GM10847 (cell line): Measurements from ENCODE around the gene BHLHE41.

Experiments used
- POLR2A ChIP-seq: IDR thresholded peaks from 2 replicates; pipeline ENCODE4 v1.6.1; 2011; ENCODE audit not compliant: insufficient read length; ENCODE audit errors: extremely low read depth

The BHLHE41 gene

DNA sequence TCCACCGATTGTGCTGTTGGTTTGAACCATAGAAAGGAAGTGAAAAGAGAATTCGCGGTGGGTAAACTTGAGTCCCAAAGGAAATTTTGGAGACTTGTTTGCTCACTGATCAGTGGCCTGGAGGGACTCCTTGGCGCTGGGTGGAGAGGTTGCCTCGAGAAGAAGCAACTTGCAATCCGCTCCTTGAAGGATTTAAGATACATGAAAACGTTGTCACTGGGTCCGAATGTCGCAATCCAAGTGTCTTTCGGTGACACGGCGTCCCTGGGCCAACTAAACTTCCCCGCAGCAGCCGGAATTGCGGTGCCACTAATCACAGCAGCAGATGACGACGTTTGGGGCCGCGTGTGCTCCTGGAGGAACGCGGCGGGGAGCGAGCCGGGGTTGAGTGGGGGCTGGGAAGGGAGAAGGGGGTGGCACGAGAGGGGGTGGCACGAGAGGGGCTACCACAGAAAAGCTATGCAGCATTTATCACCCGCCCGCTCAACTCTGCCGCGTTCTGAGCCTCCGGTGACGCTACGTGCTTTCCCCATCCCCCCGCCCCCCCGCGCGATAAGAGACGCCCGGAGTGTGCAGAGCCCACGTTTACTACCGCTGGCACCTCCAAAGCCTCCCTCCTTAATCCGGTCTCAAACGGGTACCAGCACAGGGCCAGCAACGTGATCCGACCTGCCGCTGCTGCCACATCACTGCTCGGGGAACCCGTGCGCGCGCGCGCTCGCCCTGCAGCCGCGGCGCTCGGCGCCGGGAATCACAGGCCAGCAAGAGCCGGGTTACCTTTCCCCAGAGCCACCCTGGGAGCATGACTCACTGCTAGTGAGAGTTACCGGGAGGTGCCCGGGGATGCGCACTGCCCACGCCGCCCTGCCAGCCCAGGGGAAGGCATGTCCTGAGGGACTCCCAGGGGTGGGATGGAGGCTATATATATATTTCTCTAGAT, 833 bp upstream of the BHLHE41 start:
- TF ChIP-seq POLR2A, result peak; percentile 20

DNA sequence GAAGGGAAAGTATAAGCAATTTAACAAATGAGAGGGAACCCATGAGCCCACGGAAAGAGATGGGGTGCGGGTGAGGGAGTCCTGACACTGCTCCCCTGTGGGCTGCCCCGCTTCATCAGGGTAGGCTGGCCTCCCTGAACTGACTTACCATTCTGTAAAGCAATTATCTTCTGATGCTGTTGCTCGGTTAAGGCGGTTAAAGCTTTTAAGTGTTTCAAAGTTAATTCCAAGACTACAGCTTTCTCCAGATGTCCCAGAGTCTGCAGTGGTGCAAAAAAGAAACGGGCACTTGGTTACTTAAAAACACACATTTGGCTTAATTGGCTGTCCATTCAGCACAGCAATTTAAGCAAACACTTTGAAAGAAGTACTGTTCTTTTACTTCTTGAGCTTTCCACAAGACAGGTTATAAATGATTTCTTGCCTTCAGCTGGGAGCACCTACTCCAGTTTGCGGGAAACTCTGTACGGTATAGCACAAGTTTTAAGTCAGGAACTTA, 1.3 kb downstream of the BHLHE41 start:
- TF ChIP-seq POLR2A, result no peak

DNA sequence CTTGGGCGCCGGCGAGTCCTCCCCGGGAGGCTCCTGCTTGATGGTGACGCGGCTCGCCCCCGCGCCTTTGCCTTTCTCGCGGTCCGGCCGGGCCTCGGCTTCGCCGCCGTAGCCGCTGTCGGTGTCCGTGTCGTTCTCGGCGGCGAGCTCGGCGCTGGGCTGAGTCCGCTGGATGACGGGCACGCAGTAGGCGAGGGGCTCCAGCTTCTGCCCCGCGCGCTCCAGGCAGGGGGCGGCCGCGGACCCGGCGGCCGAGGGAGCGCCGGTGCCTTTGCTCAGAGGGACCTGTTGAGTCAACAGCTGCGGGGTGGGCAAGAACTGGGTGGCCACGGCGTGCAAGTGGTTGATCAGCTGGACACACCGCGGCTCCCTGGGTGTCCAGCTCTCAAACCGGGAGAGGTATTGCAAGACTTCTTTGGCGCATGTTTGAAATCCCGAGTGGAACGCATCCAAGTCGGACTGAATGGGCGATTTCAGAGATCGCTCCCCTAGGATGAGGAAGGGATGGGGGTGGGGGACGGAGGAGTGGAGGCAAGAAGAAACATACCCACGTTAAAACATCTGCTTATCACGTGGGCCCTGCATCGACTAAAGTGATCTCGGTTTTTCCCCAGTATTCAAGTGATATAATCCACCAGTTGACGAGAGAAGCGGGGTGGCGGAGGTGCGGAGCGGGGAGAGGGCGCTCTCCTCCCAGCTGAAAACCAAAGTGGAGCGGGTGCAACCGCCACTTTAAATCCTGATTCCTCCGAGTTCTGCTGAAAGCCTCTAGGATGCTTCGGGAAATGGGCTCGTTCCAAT, 2.0 kb downstream of the BHLHE41 start:
- TF ChIP-seq POLR2A, result no peak

DNA sequence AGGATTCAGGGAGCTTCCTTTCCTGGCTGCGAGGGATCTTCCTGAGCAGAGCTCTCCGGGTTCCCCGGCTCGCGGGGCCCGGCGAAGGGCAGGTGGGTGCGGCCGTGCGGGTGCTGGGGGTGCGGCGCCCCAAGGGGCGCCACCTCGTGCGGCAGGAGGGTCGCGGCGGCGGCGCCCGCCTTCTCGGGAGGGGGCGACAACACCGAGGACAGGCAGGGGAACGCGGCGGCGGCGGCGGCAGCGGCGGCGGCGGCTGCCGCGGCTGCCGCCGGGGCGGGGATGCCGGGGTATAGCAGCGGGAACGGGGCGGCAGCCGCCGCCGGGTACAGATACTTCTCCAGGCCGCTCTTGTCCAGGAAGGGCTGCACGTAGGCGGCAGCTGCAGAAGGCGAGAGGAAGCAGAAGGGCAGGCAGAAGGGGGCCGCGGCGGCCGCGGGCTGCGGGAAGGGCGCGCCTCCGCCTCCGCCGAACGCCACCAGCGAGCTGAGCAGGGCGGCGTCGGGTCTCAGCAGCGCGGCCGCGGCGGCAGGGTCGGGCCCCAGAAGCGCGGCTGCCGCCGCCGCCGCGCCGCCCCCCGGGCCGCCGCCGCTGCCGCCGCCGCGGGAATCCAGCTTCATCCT, 2.7 kb downstream of the BHLHE41 start:
- TF ChIP-seq POLR2A, result no peak

DNA sequence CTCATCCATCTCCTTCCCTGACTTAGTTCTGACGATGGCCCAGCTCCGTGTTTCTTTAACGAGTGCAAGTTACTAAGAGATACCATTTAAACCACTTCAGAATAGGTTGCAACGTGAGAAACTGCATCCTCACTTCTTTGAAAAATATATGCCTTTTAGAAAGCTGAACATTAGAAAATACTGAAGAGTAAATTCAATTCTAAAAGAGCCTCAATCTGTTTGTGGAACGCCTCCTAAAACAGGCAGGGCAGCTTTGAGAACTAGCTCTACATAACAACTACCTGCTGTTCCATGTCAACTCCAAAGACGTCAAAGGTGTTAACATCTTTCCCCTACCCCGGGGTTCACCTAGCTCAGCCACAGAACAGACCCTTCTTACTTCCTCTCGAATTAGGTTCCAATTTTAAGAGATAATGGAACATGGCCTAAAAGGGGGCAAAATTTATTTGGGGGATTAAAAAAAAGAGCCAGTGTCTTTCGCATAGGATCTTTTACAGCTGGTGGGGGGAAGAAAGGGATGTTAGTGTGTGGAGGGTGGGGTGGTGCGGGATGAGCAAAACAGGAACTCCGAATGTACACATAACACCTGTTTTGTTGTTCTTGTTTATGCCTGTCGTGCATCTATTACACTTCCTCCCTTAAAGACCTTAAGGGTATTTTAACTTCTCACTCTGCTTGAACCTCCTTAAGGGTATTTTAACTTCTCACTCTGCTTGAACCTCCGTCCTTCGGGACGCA, 3.3 kb downstream of the BHLHE41 start:
- no peak for TF ChIP-seq POLR2A

DNA sequence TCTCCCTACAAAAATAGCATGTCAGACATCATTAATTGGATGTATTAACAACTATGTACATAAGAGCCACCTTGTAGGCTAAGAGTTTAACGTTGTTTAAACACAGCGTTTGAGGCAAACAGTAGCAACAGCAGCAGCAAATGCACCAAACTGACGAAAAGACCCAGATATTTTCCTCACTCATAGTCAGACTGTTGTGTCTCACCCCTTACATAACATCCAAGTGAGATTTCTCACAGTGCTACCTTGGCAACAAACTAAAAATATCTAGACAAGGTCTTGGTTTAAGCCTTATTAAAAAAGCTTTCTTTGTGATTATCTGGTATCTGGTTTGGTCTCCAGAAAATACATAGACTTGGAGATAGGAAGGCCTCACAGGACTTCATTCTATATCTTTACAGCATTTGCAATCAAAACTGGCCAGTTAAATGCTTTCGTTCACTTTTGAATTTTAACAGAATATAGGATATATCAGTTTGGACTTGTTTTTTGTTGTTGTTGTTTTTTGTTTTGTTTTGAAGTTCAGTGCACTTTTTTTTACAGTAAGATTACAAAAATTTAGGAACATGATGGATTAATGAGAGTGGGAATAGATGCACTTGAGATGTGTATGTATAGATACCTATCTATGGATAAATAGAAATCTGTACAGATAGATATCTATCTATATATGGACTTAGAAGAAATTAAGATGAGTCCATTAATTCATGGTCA, 4.1 kb downstream of the BHLHE41 start:
- TF ChIP-seq POLR2A, result no peak

DNA sequence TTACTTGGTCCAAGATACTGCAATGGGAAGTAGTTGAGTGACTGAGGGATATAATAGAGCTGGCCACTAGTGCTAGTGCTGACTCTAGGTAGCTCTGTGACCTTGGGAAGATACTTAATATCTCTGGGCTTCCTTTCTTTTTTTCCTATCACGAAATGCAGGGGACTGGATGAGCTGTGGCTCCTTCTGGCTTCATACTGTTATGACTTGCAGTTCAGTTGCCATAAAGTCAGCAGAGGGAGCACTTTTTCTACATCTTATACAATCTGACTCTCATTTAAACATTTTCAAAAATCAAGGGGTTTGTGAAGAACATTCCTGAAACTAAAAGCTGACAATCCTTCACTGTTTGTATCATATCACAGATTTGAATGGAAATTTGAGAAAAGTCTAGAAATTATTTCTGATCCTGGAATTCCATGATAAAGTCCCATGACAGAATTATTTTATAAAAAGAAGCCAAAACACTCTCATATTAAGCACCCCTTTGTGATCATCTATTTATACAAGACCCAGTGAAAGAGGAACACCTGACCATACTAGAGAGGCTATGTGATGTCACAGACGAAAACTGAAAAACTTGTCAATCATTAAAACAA, 5.3 kb downstream of the BHLHE41 start:
- TF ChIP-seq POLR2A, result no peak

DNA sequence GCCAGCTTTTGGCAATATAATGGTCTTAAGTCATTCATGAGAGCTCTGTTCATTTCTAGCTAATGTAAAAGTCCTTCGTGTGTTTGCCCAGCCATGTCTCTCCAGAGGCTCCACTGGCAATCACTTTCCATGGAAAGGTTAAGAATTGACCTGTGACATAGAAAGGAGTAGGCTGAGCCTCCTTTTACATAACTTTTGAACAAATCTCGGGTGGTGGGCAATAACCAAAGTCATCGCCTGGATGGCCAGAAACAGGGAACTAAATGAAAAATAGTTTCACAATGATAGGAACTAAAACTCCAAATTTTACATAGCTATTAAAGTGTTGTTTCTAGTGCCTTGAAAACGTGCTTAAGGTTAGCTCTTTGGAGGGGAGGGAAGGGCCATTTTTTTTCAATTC, 6.5 kb downstream of the BHLHE41 start:
- TF ChIP-seq POLR2A, result no peak

DNA sequence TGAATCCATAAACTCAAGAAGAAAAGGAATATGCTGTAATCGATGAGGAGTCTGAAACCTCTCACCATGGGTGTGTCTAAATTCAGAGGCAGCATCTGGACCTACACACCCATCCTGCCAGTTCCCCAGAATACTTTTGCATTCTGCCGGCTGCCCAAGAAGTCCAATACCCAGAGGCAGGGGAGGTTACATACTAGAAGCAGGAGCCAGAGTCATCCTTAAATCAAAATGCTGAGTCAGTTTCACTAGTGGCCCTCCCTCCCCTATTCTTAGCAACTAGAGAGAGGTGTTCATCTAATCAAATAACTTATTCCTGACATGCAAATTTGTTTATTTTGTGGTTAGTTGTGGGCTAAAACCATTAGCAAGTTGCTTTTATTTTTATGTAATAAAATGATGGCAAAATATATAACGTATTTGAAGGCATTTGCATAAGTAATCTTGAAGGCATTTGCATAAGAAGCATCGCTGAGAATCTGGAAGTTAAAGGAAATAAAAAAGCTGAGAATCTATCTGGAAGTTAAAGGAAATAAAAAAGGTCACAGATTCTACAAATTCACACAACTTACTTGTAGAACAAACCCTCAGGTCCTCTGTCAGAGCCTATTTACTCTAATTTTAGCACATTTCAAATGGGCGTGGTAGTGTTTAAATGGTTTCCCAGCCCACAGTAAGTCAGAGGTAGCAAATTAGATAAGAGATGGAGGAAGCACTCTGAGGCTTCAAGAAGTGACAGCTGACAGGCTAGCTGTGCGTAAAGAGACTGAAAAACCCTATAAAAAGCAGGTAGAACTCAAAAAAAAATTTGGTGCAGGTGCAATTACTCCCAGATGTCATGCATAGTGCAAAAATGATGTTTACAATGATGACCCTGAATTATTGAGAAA, 7.8 kb downstream of the BHLHE41 start:
- no peak for TF ChIP-seq POLR2A

DNA sequence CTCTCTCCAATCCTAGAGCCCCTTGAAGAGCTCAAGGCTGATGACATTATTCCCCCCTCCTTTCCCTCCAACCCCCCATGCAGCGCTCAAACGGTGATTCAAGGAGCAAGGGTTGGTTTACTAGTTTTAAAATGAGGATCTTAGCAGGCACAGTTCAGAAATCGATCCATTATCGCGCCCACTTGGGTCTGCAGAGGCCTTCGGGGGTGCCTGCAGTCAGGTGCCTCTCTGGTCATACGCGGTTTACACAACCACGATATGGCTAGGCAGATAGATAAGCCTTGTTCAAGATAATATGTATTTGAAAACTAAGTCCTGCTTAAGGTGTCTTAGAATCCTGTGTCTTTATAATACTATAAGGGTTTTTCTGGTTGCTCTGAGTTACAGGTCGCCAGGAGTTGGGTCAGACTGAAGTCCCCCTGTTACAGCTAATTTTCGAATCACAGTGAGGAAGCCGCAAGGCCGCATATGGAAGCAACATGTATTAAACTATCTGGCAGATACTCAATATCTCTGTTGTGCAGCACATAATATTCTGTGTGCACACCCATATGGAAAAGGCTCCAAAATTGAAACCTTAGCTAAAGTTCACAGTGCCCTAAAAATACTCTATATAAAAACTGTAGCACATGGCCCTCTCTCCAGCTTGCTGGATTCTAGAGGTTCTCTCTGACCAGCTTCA, 10.0 kb downstream of the BHLHE41 start:
- TF ChIP-seq POLR2A, result no peak

DNA sequence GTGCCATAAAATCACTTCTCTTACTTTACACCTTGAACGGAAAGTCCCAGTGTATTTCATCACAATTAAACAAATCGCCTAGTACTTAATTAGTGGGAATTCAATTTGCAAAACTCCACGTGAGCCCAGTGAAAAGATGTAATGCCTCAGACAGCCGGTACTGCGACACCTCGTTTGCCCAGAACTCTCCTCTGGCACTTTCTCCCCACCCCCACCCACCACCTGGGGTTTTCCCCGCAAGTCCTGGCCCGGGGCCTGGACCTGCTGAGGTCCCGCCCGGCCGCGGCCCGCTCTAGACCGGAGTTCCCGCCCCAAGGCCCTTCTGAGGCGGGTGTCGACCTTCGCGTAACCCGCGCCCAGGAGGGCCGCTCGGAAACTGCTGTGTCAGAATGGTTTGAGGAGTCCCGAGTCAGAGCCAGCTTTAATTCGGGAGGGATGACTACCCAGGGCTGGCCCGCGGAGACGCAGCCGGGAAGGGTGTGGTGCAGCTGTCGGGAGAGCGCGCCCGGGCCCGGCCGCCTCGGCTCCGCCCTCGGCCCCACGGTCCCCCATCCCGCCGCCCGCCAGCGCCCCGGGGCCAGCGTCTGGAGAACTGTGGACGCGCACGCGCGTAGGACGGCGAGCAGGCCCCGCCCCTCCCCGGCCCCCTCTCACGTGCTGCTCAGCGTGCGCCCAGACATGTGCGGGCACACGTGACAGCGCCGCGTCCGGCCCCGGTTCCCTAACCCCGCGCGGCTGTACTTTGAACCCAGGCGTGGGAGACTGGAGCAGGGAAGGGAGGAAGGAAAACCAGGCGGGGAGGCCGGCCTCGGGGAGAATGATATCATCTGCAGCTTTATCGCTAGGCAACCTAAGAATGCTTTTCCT, 10.8 kb downstream of the BHLHE41 start:
- no peak for TF ChIP-seq POLR2A
